HCT116 (cell line): ENCODE measurements around the gene TM9SF2. TPM values are rescaled to one million over a fixed set of nuclear protein-coding genes. Genes with fewer than 3 reads are reported as not detected.

Source experiments
- ATAC-seq: fragments of 200-7000 bp; cut with Tn5 transposase; 2 replicates; pipeline ENCODE4 v1.9.1; 2020; ENCODE audit warnings: mild to moderate bottlenecking, moderate library complexity
- BruUV-seq: library from RNA; stranded (reverse); fragments of 400-500 nt; replicated peaks from 2 replicates; lab custom pipeline; 2021; lab: Mats Ljungman, UMichigan
- CTCF ChIA-PET: fragments of 300-600 bp; sonication (Branson Sonifier 250); formaldehyde crosslinking; loops from one replicate; lab custom pipeline; 2021; ENCODE audit warnings: antibody characterized with exemption; lab: Charles Lee
- POLR2A ChIA-PET: fragments of 300-600, 350-600 bp; sonication (Branson Sonifier 250); formaldehyde crosslinking; loops from one replicate; lab custom pipeline; 2021; ENCODE audit warnings: antibody characterized with exemption; lab: Charles Lee
- RAD21 ChIA-PET, 2 experiments: fragments of 300-600 bp; sonication (Branson Sonifier 250); formaldehyde crosslinking; loops; one replicate each; lab custom pipeline; 2023; ENCODE audit warnings: low total read pairs in 2 of 2; ENCODE audit not compliant: uncharacterized antibody in 2 of 2, unreplicated experiment in 2 of 2, low non-redundant PET in 1 of 2; lab: Charles Lee
- DNase-seq: peaks from one replicate; pipeline ENCODE4 v3.0.0-alpha.2; 2010; ENCODE audit warnings: low read depth, low spot score
- H2AFZ ChIP-seq: fragments of 200-600 bp; shearing (Covaris generic), sonication (generic); 2 replicates; pipeline ENCODE4 v1.6.1; 2017; ENCODE audit warnings: low read depth, mixed run types, mixed read lengths, antibody characterized with exemption, low read length; ENCODE audit not compliant: poor library complexity, severe bottlenecking
- H3K27ac ChIP-seq: 2 replicates; pipeline ENCODE4 v1.5.1; 2012; ENCODE audit warnings: low read depth, low read length
- H3K27me3 ChIP-seq: fragments of 200-600 bp; sonication (generic); 2 replicates; pipeline ENCODE4 v1.6.1; 2016; ENCODE audit warnings: mixed run types, low read length, mixed read lengths; ENCODE audit not compliant: insufficient read depth
- H3K36me3 ChIP-seq, 2 experiments: fragments of 200-500 bp in 1 of 2; fragments of 200-600 bp in 1 of 2; sonication (Bioruptor generic) in 1 of 2; sonication (generic) in 1 of 2; 2 replicates each; pipeline versions ENCODE4 v1.5.1 to v1.6.1; 2014 to 2016; ENCODE audit warnings: low read length in 2 of 2, inconsistent platforms in 1 of 2, mixed read lengths in 1 of 2, mixed run types in 1 of 2; ENCODE audit not compliant: insufficient read depth in 2 of 2, control insufficient read depth in 1 of 2
- H3K4me1 ChIP-seq, 2 experiments: fragments of 200-600 bp in 1 of 2; sonication (generic) in 1 of 2; 2 replicates each; pipeline versions ENCODE4 v1.5.1 to v1.6.1; 2012 to 2017; ENCODE audit warnings: low read length in 2 of 2, inconsistent platforms in 1 of 2, mild to moderate bottlenecking in 1 of 2, mixed read lengths in 1 of 2, mixed run types in 1 of 2, moderate library complexity in 1 of 2; ENCODE audit not compliant: insufficient read depth in 2 of 2, control insufficient read depth in 1 of 2
- H3K4me2 ChIP-seq: fragments of 200-600 bp; sonication (generic); 2 replicates; pipeline ENCODE4 v1.6.1; 2017; ENCODE audit warnings: mixed run types, low read length, mixed read lengths
- H3K4me3 ChIP-seq, 2 experiments: fragments of 200-600 bp in 1 of 2; sonication (generic) in 1 of 2; replicated peaks in 1 of 2; 2 replicates each; pipeline ENCODE4 v1.5.1; 2011 to 2016; ENCODE audit warnings: low read length in 2 of 2, control low read depth in 1 of 2, low read depth in 1 of 2, mild to moderate bottlenecking in 1 of 2, mixed read lengths in 1 of 2, mixed run types in 1 of 2
- H3K79me2 ChIP-seq: fragments of 200-600 bp; sonication (generic); 2 replicates; pipeline ENCODE4 v1.6.1; 2017; ENCODE audit warnings: mild to moderate bottlenecking, mixed run types, low read length, moderate library complexity, mixed read lengths; ENCODE audit not compliant: insufficient read depth
- H3K9ac ChIP-seq: fragments of 200-600 bp; sonication (generic); 2 replicates; pipeline ENCODE4 v1.6.1; 2016; ENCODE audit warnings: low read length, mixed read lengths
- H3K9me2 ChIP-seq: fragments of 200-600 bp; sonication (generic), shearing (Covaris generic); 2 replicates; pipeline ENCODE4 v1.6.1; 2017; ENCODE audit warnings: mixed run types, mild to moderate bottlenecking, moderate library complexity; ENCODE audit not compliant: insufficient read depth
- H3K9me3 ChIP-seq, 2 experiments: fragments of 200-500 bp in 1 of 2; fragments of 200-600 bp in 1 of 2; sonication (Bioruptor generic) in 1 of 2; sonication (generic) in 1 of 2; 2 replicates each; pipeline ENCODE4 v1.6.1; 2014 to 2017; ENCODE audit warnings: low read length in 2 of 2, mixed read lengths in 2 of 2, inconsistent platforms in 1 of 2, low read depth in 1 of 2, mild to moderate bottlenecking in 1 of 2, mixed run types in 1 of 2, moderate library complexity in 1 of 2; ENCODE audit not compliant: control insufficient read depth in 1 of 2, insufficient read depth in 1 of 2
- H4K20me1 ChIP-seq: fragments of 200-600 bp; sonication (generic), shearing (Covaris generic); 2 replicates; pipeline ENCODE4 v1.6.1; 2017; ENCODE audit warnings: mixed run types, mild to moderate bottlenecking, moderate library complexity; ENCODE audit not compliant: insufficient read depth
- CTCF ChIP-seq, 3 experiments: fragments of 200-600 bp in 1 of 3; sonication (generic) in 1 of 3; IDR thresholded peaks in 2 of 3; conservative IDR thresholded peaks in 1 of 3; 2 replicates each; pipeline ENCODE4 v1.5.1; 2012 to 2017; ENCODE audit warnings: low read depth in 2 of 3, low read length in 2 of 3, antibody characterized with exemption in 1 of 3, borderline replicate concordance in 1 of 3, control low read depth in 1 of 3, mild to moderate bottlenecking in 1 of 3, mixed read lengths in 1 of 3, mixed run types in 1 of 3, moderate library complexity in 1 of 3; ENCODE audit not compliant: insufficient read depth in 1 of 3
- EGR1 ChIP-seq: IDR thresholded peaks from 2 replicates; pipeline ENCODE4 v1.6.1; 2012; ENCODE audit warnings: low read depth
- ELF1 ChIP-seq: IDR thresholded peaks from 2 replicates; pipeline ENCODE4 v1.6.1; 2012; ENCODE audit warnings: low read depth, borderline replicate concordance
- EZH2 ChIP-seq: fragments of 200-600 bp; sonication (generic); IDR thresholded peaks from 2 replicates; pipeline ENCODE4 v1.6.1; 2017; ENCODE audit warnings: antibody characterized with exemption, mixed run types
- FOSL1 ChIP-seq: IDR thresholded peaks from 2 replicates; pipeline ENCODE4 v1.6.1; 2012; ENCODE audit warnings: low read depth
- JUND ChIP-seq: IDR thresholded peaks from 2 replicates; pipeline ENCODE4 v1.6.1; 2012
- MAX ChIP-seq: IDR thresholded peaks from 2 replicates; pipeline ENCODE4 v1.6.1; 2012
- POLR2A ChIP-seq: IDR thresholded peaks from 2 replicates; pipeline ENCODE4 v1.7.0; 2011; ENCODE audit warnings: borderline replicate concordance; ENCODE audit not compliant: insufficient read depth, insufficient read length; ENCODE audit errors: extremely low read depth
- REST ChIP-seq: IDR thresholded peaks from 2 replicates; pipeline ENCODE4 v1.6.1; 2012; ENCODE audit warnings: low read depth
- YY1 ChIP-seq: IDR thresholded peaks from 2 replicates; pipeline ENCODE4 v1.6.1; 2011; ENCODE audit warnings: low read length, low read depth, moderate library complexity, mild to moderate bottlenecking; ENCODE audit not compliant: insufficient replicate concordance; ENCODE audit errors: extremely low read depth
- ZBTB33 ChIP-seq: IDR thresholded peaks from 2 replicates; pipeline ENCODE4 v1.6.1; 2011; ENCODE audit warnings: mild to moderate bottlenecking, low read length, moderate library complexity; ENCODE audit not compliant: insufficient replicate concordance; ENCODE audit errors: extremely low read depth
- ZNF274 ChIP-seq: fragments of 200-500 bp; sonication (Bioruptor generic); IDR thresholded peaks from 2 replicates; pipeline ENCODE4 v1.6.1; 2014; ENCODE audit warnings: mild to moderate bottlenecking, low read depth, low read length, inconsistent platforms
- intact Hi-C: fragments of 100-400 bp; cut with micrococcal nuclease; formaldehyde crosslinking; loops from 2 replicates; pipeline ENCODE4 v1.10.0; 2022
- total RNA-seq: library from RNA; stranded (reverse); gene quantifications from one replicate; pipeline ENCODE4 v1.2.1, GENCODE V29; 2021; ENCODE audit not compliant: unreplicated experiment

Gene TM9SF2
- total RNA-seq, 1 experiment from 2014 or later = 77.8 TPM

GRCh38 chr13:99559560-99559959 is 58.3 kb downstream of the TM9SF2 start:
- CTCF ChIA-PET = no interaction called here
- no peak overlapping the region for H3K27ac ChIP-seq
- H3K4me2 ChIP-seq = no peak overlapping the region
- no peaks in the 10 kb centered on the region for H3K9me3 ChIP-seq
- H3K9me2 ChIP-seq = no peaks in the 10 kb centered on the region
- POLR2A ChIA-PET = no interaction called here
- no peak overlapping the region for H3K4me3 ChIP-seq
- no peak overlapping the region for H3K9ac ChIP-seq
- no peaks in the 10 kb centered on the region for H4K20me1 ChIP-seq
- BruUV-seq = no TSS peak
- H3K27me3 ChIP-seq = no peaks in the 10 kb centered on the region
- H3K79me2 ChIP-seq = no peaks in the 10 kb centered on the region
- H3K36me3 ChIP-seq = peaks cover 0 to 8% of the 10 kb centered on the region in 2 experiments; a peak in 1 of 4 replicates
- intact Hi-C loops = no loop called here
- TF ChIP-seq JUND = no peak
- ATAC-seq (no peak), DNase-seq (no peak)
- RAD21 ChIA-PET = interaction anchor here in 1 of 2 experiments (0.5 kb wide), 1 partner anchor 113 kb away, joined by 4 read pairs; no protein-coding TSS in a partner anchor
- no peak overlapping the region for H2AFZ ChIP-seq
- H3K4me1 ChIP-seq = no peaks in the 10 kb centered on the region

GRCh38 chr13:99563404-99563803 is 62.1 kb downstream of the TM9SF2 start:
- H2AFZ ChIP-seq = no peak overlapping the region
- ChIA-PET POLR2A (no interaction called here), CTCF (no interaction called here), RAD21 (no interaction called here)
- H3K4me1 ChIP-seq = no peaks in the 10 kb centered on the region
- no peak overlapping the region for H3K4me3 ChIP-seq
- H3K9me2 ChIP-seq = no peaks in the 10 kb centered on the region
- ATAC-seq (no peak), DNase-seq (no peak)
- no peak overlapping the region for H3K9ac ChIP-seq
- H3K9me3 ChIP-seq = no peaks in the 10 kb centered on the region
- no peaks in the 10 kb centered on the region for H4K20me1 ChIP-seq
- H3K27me3 ChIP-seq = no peaks in the 10 kb centered on the region
- intact Hi-C loops = no loop called here
- TF ChIP-seq MAX (no peak), FOSL1 (no peak), EGR1 (no peak), EZH2 (no peak), POLR2A (no peak), ELF1 (no peak), ZNF274 (no peak), REST (no peak), ZBTB33 (no peak), YY1 (no peak), CTCF (IDR thresholded peaks at IDR 0.05 in 2 of 3, conservative IDR thresholded peaks at IDR 0.05 in 1 of 3; ENCODE audit: borderline replicate concordance in 1 of 3, insufficient read depth in 1 of 3, low read depth in 2 of 3, low read length in 2 of 3) (no peak)
- H3K79me2 ChIP-seq = no peaks in the 10 kb centered on the region
- no peak overlapping the region for H3K4me2 ChIP-seq
- BruUV-seq = no TSS peak
- peaks cover 0 to 6% of the 10 kb centered on the region in 2 experiments; a peak in 1 of 4 replicates for H3K36me3 ChIP-seq
- H3K27ac ChIP-seq = no peak overlapping the region
